ENCODE measurements around the gene PANK4. TPM values are rescaled to one million over a fixed set of nuclear protein-coding genes. Genes with fewer than 3 reads are reported as not detected.
"Not testable (repeated sequence)": the region's sequence is repeated elsewhere in the genome, so short reads cannot be mapped to it uniquely, and the experiment has no call there.

PANK4 gene
- total and polyA plus RNA-seq, 3 donors from 2014 or later, result 23.2 to 84.7 (median 65.9) TPM

- WGBS, 2 donors, result 84 to 85% methylated on average over 14 to 17 of the region's 17 CpGs
- Histone ChIP-seq H3K27me3 (no peaks in the 10 kb centered on the region), H3K36me3 (ENCODE audit: low read depth, missing control alignments) (no peaks in the 10 kb centered on the region), H3K4me3 (no peak overlapping the region), H3K27ac (no peak overlapping the region), H3K9me3 (no peaks in the 10 kb centered on the region), H3K4me1 (no peaks in the 10 kb centered on the region)
- no peak for TF ChIP-seq CTCF (IDR thresholded peaks at IDR 0.05)
- no peak for TF ChIP-seq POLR2A (IDR thresholded peaks at IDR 0.05)
- no peak for DNase-seq
- intact Hi-C loops (cut with DNase I; ENCODE audit: low total_unique reads), result no loop called here
These were observed 43.9 kb upstream of the PANK4 start for GRCh38 chr1:2570332-2570731.

GRCh38 chr1:2569703-2570102, 43.3 kb upstream of the PANK4 start:
- not testable (repeated sequence) for DNase-seq, H3K27ac ChIP-seq

GRCh38 chr1:2569060-2569459, 42.7 kb upstream of the PANK4 start:
- no peaks in the 10 kb centered on the region for H3K36me3 ChIP-seq (ENCODE audit: low read depth, missing control alignments)
- no peak for DNase-seq
- H3K4me1 ChIP-seq, result no peaks in the 10 kb centered on the region
- no peak for TF ChIP-seq CTCF (IDR thresholded peaks at IDR 0.05)
- H3K9me3 ChIP-seq, result no peaks in the 10 kb centered on the region
- no peak overlapping the region for H3K4me3 ChIP-seq
- intact Hi-C loops (cut with DNase I; ENCODE audit: low total_unique reads), result no loop called here
- H3K27ac ChIP-seq, result no peak overlapping the region
- H3K27me3 ChIP-seq, result no peaks in the 10 kb centered on the region
- WGBS, 2 donors, result 80 to 95% methylated on average over 13 to 17 of the region's 17 CpGs

More at GRCh38 chr1:2569703-2570102, 43.3 kb upstream of the PANK4 start:
- H3K4me3 ChIP-seq; H3K27me3 ChIP-seq; intact Hi-C loops (cut with DNase I; ENCODE audit: low total_unique reads); H3K36me3 ChIP-seq (ENCODE audit: low read depth, missing control alignments); H3K4me1 ChIP-seq; H3K9me3 ChIP-seq: not testable (repeated sequence)
- 83 to 84% methylated on average over 13 of the region's 13 CpGs for WGBS, 2 donors

GRCh38 chr1:2568187-2568816, 41.9 kb upstream of the PANK4 start:
- WGBS, 2 donors, result 48 to 59% methylated on average over 5 to 8 of the region's 17 CpGs
- H3K4me1 ChIP-seq; H3K4me3 ChIP-seq; H3K27ac ChIP-seq; intact Hi-C loops (cut with DNase I; ENCODE audit: low total_unique reads); H3K9me3 ChIP-seq; H3K36me3 ChIP-seq (ENCODE audit: low read depth, missing control alignments); DNase-seq; H3K27me3 ChIP-seq: not testable (repeated sequence)

GRCh38 chr1:2567083-2567679, 40.8 kb upstream of the PANK4 start:
- no peak for DNase-seq
- Histone ChIP-seq H3K27me3 (no peaks in the 10 kb centered on the region), H3K4me3 (no peak overlapping the region), H3K36me3 (ENCODE audit: low read depth, missing control alignments) (no peaks in the 10 kb centered on the region), H3K27ac (no peak overlapping the region), H3K9me3 (no peaks in the 10 kb centered on the region), H3K4me1 (no peaks in the 10 kb centered on the region)
- TF ChIP-seq CTCF (IDR thresholded peaks at IDR 0.05), result no peak
- TF ChIP-seq POLR2A (IDR thresholded peaks at IDR 0.05), result no peak
- 72 to 79% methylated on average over 2 to 16 of the region's 16 CpGs for WGBS, 2 donors
- intact Hi-C loops (cut with DNase I; ENCODE audit: low total_unique reads), result no loop called here

All from testis (tissue), 3 donors.